Lower leg skin (tissue), 3 donors: ENCODE data around the gene ASPDH.

Source experiments
- CTCF ChIP-seq, 3 donors: fragments of 450-650 bp; IDR thresholded peaks; one replicate each; pipeline ENCODE4 v1.5.1; 2016; ENCODE audit warnings: antibody characterized with exemption in 3 of 3, mild to moderate bottlenecking in 3 of 3, moderate library complexity in 2 of 3
- POLR2A ChIP-seq, 2 donors: fragments of 450-650 bp; IDR thresholded peaks; one replicate each; pipeline ENCODE4 v1.6.1; 2016 to 2017; ENCODE audit warnings: antibody characterized with exemption in 2 of 2, mild to moderate bottlenecking in 1 of 2, moderate library complexity in 1 of 2

- TF ChIP-seq CTCF (IDR thresholded peaks at IDR 0.05) (no peak), POLR2A (IDR thresholded peaks at IDR 0.05) (no peak)
These were observed 48.6 kb upstream of the ASPDH start for GRCh38 chr19:50562329-50562728.
